Transverse colon (tissue), 4 donors: Measurements from ENCODE around the gene CADPS2. TPM values are rescaled to one million over a fixed set of nuclear protein-coding genes. Genes with fewer than 3 reads are reported as not detected.

Experiments
- DNase-seq: peaks from one replicate; pipeline ENCODE4 v3.0.0-alpha.2; 2019
- H3K27ac ChIP-seq, 4 donors: fragments of 200-600 bp; sonication (generic); 2 replicates each; pipeline ENCODE4 v1.5.1; 2016 to 2018; ENCODE audit warnings: inconsistent platforms in 4 of 4
- H3K27me3 ChIP-seq: fragments of 200-600 bp; sonication (generic); 2 replicates; pipeline ENCODE4 v1.5.1; 2017; ENCODE audit warnings: inconsistent platforms
- H3K36me3 ChIP-seq, 4 donors: fragments of 200-600 bp; sonication (generic); 2 replicates each; pipeline ENCODE4 v1.5.1; 2017 to 2019; ENCODE audit warnings: inconsistent platforms in 4 of 4
- H3K4me1 ChIP-seq, 4 donors: fragments of 200-600 bp; sonication (generic); 2 replicates each; pipeline ENCODE4 v1.5.1; 2017 to 2020; ENCODE audit warnings: inconsistent platforms in 4 of 4
- H3K4me3 ChIP-seq, 4 donors: fragments of 200-600 bp; sonication (generic); 1 replicate in 1 of 4; 2 replicates in 3 of 4; pipeline versions ENCODE4 v1.5.1 to v1.6.1; 2017 to 2019; ENCODE audit warnings: inconsistent platforms in 4 of 4
- H3K9me3 ChIP-seq, 2 donors: fragments of 200-600 bp; sonication (generic); 2 replicates each; pipeline ENCODE4 v1.5.1; 2017 to 2019; ENCODE audit warnings: inconsistent platforms in 2 of 2
- CTCF ChIP-seq, 5 experiments: fragments of 200-600 bp in 3 of 5; fragments of 450-650 bp in 2 of 5; sonication (generic) in 3 of 5; IDR thresholded peaks; 1 replicate in 2 of 5; 2 replicates in 3 of 5; pipeline ENCODE4 v1.5.1; 2016 to 2017; ENCODE audit warnings: antibody characterized with exemption in 5 of 5, inconsistent platforms in 3 of 5, mild to moderate bottlenecking in 2 of 5, moderate library complexity in 1 of 5
- EP300 ChIP-seq: sonication (generic); formaldehyde crosslinking; IDR thresholded peaks from one replicate; pipeline ENCODE4 v1.6.1; 2017; ENCODE audit warnings: antibody characterized with exemption, low read depth
- POLR2A ChIP-seq: fragments of 450-650 bp; IDR thresholded peaks from one replicate; pipeline ENCODE4 v1.6.1; 2016; ENCODE audit warnings: antibody characterized with exemption, mild to moderate bottlenecking, moderate library complexity
- POLR2AphosphoS5 ChIP-seq, 3 donors: sonication (generic); formaldehyde crosslinking; IDR thresholded peaks; one replicate each; pipeline ENCODE4 v1.6.1; 2016; ENCODE audit warnings: antibody characterized with exemption in 3 of 3
- WGBS, 2 donors: methylation state at CpG; one replicate each; pipeline ENCODE4 v1.1.5; 2018; ENCODE audit warnings: low coverage in 1 of 2; 5-methylcytosine and 5-hydroxymethylcytosine counted together
- in situ Hi-C, 4 donors: fragments of 200-750 bp; cut with MboI; loops; one replicate each; pipeline versions ENCODE4 v1.15.0 to v1.15.1; 2017; ENCODE audit warnings: low sequenced_read_pairs in 3 of 4, low pct_ligation_motif_present in 1 of 4, low pct_unique_long_range_greater_than_20kb in 1 of 4
- intact Hi-C: fragments of 100-400 bp; cut with DNase I; formaldehyde crosslinking; loops from one replicate; pipeline ENCODE4 v1.15.1; 2023; ENCODE audit warnings: low total_unique reads
- total RNA-seq, 4 donors: library from RNA; depleted of rRNA; stranded (reverse); fragments of >200 nt; gene quantifications; one replicate each; pipeline ENCODE4 v1.1.0, GENCODE V29; 2016

The CADPS2 gene
- total RNA-seq, 4 donors from 2014 or later = 9.0 to 15.2 (median 12.6) TPM

GRCh38 chr7:122756860-122757259 is 129.4 kb downstream of the CADPS2 start:
- Histone ChIP-seq H3K9me3 (no peaks in the 10 kb centered on the region), H3K4me3 (no peak overlapping the region), H3K36me3 (no peaks in the 10 kb centered on the region), H3K27me3 (no peaks in the 10 kb centered on the region), H3K27ac (no peak overlapping the region), H3K4me1 (no peaks in the 10 kb centered on the region)
- intact Hi-C loops (loop anchor here (5.0 kb wide), 1 partner anchor 600 kb away; no protein-coding TSS in a partner anchor), in situ Hi-C loops (no loop called here)
- TF ChIP-seq POLR2A (no peak), CTCF (IDR thresholded peaks at IDR 0.05) (no peak), EP300 (no peak), POLR2AphosphoS5 (IDR thresholded peaks at IDR 0.05) (no peak)
- 20 to 33% methylated on average over 1 of the region's 1 CpG for WGBS, 2 donors
- DNase-seq = no peak

GRCh38 chr7:122755696-122756095 is 130.6 kb downstream of the CADPS2 start:
- Histone ChIP-seq H3K4me1 (no peaks in the 10 kb centered on the region), H3K27me3 (no peaks in the 10 kb centered on the region), H3K4me3 (no peak overlapping the region), H3K27ac (no peak overlapping the region), H3K9me3 (no peaks in the 10 kb centered on the region), H3K36me3 (no peaks in the 10 kb centered on the region)
- intact Hi-C loops (loop anchor here (5.0 kb wide), 1 partner anchor 602 kb away; no protein-coding TSS in a partner anchor), in situ Hi-C loops (no loop called here)
- DNase-seq = no peak
- 66 to 71% methylated on average over 2 of the region's 2 CpGs for WGBS, 2 donors
- TF ChIP-seq POLR2AphosphoS5 (IDR thresholded peaks at IDR 0.05) (no peak), EP300 (no peak), CTCF (IDR thresholded peaks at IDR 0.05) (no peak), POLR2A (no peak)

GRCh38 chr7:122752583-122752982 is 133.7 kb downstream of the CADPS2 start:
- no peak for DNase-seq
- in situ Hi-C loops (no loop called here), intact Hi-C loops (no loop called here)
- Histone ChIP-seq H3K27ac (no peak overlapping the region), H3K4me1 (no peaks in the 10 kb centered on the region), H3K9me3 (no peaks in the 10 kb centered on the region), H3K4me3 (no peak overlapping the region), H3K27me3 (no peaks in the 10 kb centered on the region), H3K36me3 (no peaks in the 10 kb centered on the region)
- TF ChIP-seq POLR2AphosphoS5 (IDR thresholded peaks at IDR 0.05) (no peak), EP300 (no peak)
- 60 to 61% methylated on average over 3 of the region's 3 CpGs for WGBS, 2 donors

GRCh38 chr7:122750389-122750788 is 135.9 kb downstream of the CADPS2 start:
- in situ Hi-C loops (no loop called here), intact Hi-C loops (no loop called here)
- no peaks in the 10 kb centered on the region for H3K9me3 ChIP-seq
- no peak for DNase-seq
- H3K4me3 ChIP-seq = no peak overlapping the region
- H3K27ac ChIP-seq = no peak overlapping the region
- H3K4me1 ChIP-seq = no peaks in the 10 kb centered on the region
- TF ChIP-seq POLR2AphosphoS5 (IDR thresholded peaks at IDR 0.05) = no peak
- TF ChIP-seq POLR2A = no peak
- TF ChIP-seq EP300 = no peak
- TF ChIP-seq CTCF (IDR thresholded peaks at IDR 0.05) = no peak
- no peaks in the 10 kb centered on the region for H3K36me3 ChIP-seq
- WGBS, 2 donors = 75 to 80% methylated on average over 2 of the region's 2 CpGs
- H3K27me3 ChIP-seq = no peaks in the 10 kb centered on the region

- no peaks in the 10 kb centered on the region for H3K9me3 ChIP-seq
- H3K4me1 ChIP-seq = no peaks in the 10 kb centered on the region
- H3K4me3 ChIP-seq = no peak overlapping the region
- H3K27me3 ChIP-seq = no peaks in the 10 kb centered on the region
- no peaks in the 10 kb centered on the region for H3K36me3 ChIP-seq
- intact Hi-C loops (no loop called here), in situ Hi-C loops (no loop called here)
- DNase-seq = no peak
- no peak for TF ChIP-seq POLR2AphosphoS5 (IDR thresholded peaks at IDR 0.05)
- no peak for TF ChIP-seq EP300
- TF ChIP-seq CTCF (IDR thresholded peaks at IDR 0.05) = no peak
- TF ChIP-seq POLR2A = no peak
- 83 to 100% methylated on average over 1 to 2 of the region's 2 CpGs for WGBS, 2 donors
- H3K27ac ChIP-seq = no peak overlapping the region
These were observed 138.1 kb downstream of the CADPS2 start for GRCh38 chr7:122748195-122748594.
